Measurements from ENCODE around the gene SUMF1.

GRCh38 chr3:4313606-4314293 lies 153.3 kb downstream of the SUMF1 start:
- no peak for TF ChIP-seq POLR2A (IDR thresholded peaks at IDR 0.05)
- no peak for TF ChIP-seq CTCF (IDR thresholded peaks at IDR 0.05)

All from uterus (tissue), 2 donors.